Mucosa of descending colon (tissue), 3 donors: Measurements from ENCODE around the gene ZNF749. TPM values are rescaled to one million over a fixed set of nuclear protein-coding genes. Genes with fewer than 3 reads are reported as not detected.

ENCODE experiments used
- ATAC-seq: fragments of 200-7000 bp; cut with Tn5 transposase; one replicate; pipeline ENCODE4 v1.9.1; 2020; ENCODE audit warnings: mild to moderate bottlenecking, moderate library complexity
- DNase-seq, 3 donors: peaks; one replicate each; pipeline ENCODE4 v3.0.0-alpha.2; 2020
- H3K36me3 ChIP-seq: fragments of 200-600 bp; one replicate; pipeline ENCODE4 v1.8.0; 2021; ENCODE audit warnings: low read depth, mild to moderate bottlenecking
- H3K4me1 ChIP-seq: fragments of 200-600 bp; one replicate; pipeline ENCODE4 v1.8.0; 2021; ENCODE audit warnings: low read depth, mild to moderate bottlenecking
- H3K4me3 ChIP-seq: fragments of 200-600 bp; one replicate; pipeline ENCODE4 v1.8.0; 2021; ENCODE audit warnings: mild to moderate bottlenecking
- H3K9me3 ChIP-seq: fragments of 200-600 bp; one replicate; pipeline ENCODE4 v1.8.0; 2021; ENCODE audit warnings: mild to moderate bottlenecking
- intact Hi-C, 2 donors: fragments of 100-400 bp; cut with DNase I in 1 of 2; cut with micrococcal nuclease in 1 of 2; formaldehyde crosslinking; loops; one replicate each; pipeline versions ENCODE4 v1.11.0 to v1.11.1; 2022; cut with DNase I, micrococcal nuclease
- total RNA-seq, 3 donors: library from RNA; stranded (reverse); fragmentation: NEBNext Ultra II Directional in 2 of 3; extraction: Animal tissue kit (Norgen Biotek cat#: 25700) in 2 of 3; gene quantifications; one replicate each; pipeline versions ENCODE4 v1.2.1 to v1.2.4, GENCODE V29; 2021 to 2023
- TF ChIP-seq, protein P1 (sequence below): fragments of 200-600 bp; IDR thresholded peaks from one replicate; pipeline ENCODE4 v1.8.0; 2022; ENCODE audit warnings: antibody characterized with exemption, mild to moderate bottlenecking
- donor health status: DM: no; HTN: no; CAD: no; lungs with moderate emphysema.
- donor health status: DM: no; HTN: no; CAD: no.
- donor health status: DM: no; HTN: yes; CAD: no.

Gene ZNF749
- total RNA-seq, 3 donors from 2014 or later, result 4.7 to 8.7 (median 8.0) TPM

DNA sequence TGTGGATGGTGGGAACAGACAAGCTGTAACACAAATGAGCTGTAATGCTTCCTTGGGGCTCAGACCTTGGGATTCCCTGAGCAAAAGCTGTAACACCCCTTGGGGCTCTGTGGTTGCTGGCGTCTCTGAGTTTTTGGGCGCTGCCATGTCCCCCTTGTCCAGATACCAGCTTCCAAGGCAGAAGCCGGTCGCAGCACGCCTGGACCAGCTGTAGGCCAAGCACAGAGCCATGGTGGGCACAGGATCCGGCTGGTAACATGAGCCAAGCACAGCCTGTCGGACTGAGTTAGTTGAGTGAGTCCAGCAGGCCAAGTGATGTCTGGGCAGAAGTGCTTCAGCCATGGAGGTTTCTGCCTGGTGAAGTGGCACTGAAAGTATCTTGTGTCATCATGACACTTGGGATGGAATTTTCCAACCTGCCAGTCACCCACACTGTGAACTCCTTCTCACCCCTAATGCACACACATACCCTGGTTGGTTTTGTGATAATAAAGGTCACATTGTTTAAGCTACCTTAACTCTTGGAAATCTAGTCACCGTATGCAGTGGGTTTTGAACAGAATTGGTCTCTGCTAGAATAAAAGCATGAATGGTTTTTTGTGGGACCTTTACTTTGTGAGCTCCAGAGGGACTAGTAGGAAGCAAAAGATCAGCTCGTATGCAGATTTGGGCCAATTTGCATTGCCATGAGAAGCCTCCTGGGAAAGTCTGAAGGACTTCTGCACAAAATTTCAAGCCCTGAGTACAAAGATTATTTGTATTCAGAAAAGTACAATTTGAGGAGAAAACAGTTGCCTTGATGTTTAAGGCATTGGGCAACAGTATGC is 31.2 kb upstream of the ZNF749 start:
- no peaks in the 10 kb centered on the region for H3K4me1 ChIP-seq
- no peak overlapping the region for H3K4me3 ChIP-seq
- ATAC-seq (no peak), DNase-seq (no peak)
- H3K9me3 ChIP-seq, result peaks cover 42% of the 10 kb centered on the region
- H3K36me3 ChIP-seq, result no peaks in the 10 kb centered on the region
- TF ChIP-seq, protein P1, sequence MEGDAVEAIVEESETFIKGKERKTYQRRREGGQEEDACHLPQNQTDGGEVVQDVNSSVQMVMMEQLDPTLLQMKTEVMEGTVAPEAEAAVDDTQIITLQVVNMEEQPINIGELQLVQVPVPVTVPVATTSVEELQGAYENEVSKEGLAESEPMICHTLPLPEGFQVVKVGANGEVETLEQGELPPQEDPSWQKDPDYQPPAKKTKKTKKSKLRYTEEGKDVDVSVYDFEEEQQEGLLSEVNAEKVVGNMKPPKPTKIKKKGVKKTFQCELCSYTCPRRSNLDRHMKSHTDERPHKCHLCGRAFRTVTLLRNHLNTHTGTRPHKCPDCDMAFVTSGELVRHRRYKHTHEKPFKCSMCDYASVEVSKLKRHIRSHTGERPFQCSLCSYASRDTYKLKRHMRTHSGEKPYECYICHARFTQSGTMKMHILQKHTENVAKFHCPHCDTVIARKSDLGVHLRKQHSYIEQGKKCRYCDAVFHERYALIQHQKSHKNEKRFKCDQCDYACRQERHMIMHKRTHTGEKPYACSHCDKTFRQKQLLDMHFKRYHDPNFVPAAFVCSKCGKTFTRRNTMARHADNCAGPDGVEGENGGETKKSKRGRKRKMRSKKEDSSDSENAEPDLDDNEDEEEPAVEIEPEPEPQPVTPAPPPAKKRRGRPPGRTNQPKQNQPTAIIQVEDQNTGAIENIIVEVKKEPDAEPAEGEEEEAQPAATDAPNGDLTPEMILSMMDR, result no peak
- intact Hi-C loops, result no loop called here

DNA sequence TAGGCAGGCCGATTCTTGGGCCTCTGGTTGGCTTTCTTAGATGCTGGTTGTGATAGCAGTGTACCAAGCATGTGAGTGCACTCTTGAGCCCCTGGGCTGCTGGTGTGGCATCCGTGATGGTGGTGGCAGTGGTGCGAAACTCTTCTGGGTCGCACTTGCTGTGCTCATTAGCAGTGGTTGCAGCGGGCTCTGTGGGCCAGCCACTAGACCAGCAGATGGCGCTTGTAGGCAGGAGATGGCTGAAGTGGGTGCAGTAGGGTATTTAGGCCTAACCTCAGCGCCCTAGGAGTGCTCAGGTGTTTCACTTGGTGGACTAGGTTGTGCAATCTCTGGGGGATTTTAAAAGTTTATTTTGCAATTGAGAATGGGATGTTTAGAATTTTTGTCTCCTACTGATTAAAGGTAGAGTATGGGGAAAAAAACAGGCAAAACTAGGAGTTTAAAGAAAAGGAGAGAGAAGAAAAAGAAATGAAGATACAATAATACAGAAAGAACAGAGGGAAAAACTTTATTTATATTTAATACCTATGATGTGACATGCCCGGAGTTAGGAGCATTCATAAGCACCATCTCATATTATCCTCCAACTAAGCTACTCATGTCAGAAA is 28.5 kb upstream of the ZNF749 start:
- H3K4me3 ChIP-seq, result no peak overlapping the region
- intact Hi-C loops, result no loop called here
- TF ChIP-seq, protein P1, result peak; percentile 32
- H3K9me3 ChIP-seq, result peaks cover 21% of the 10 kb centered on the region
- DNase-seq (peak; percentile 45 to 80 (median 74)), ATAC-seq (peak; percentile 35)
- no peaks in the 10 kb centered on the region for H3K36me3 ChIP-seq
- peaks cover 2% of the 10 kb centered on the region for H3K4me1 ChIP-seq

DNA sequence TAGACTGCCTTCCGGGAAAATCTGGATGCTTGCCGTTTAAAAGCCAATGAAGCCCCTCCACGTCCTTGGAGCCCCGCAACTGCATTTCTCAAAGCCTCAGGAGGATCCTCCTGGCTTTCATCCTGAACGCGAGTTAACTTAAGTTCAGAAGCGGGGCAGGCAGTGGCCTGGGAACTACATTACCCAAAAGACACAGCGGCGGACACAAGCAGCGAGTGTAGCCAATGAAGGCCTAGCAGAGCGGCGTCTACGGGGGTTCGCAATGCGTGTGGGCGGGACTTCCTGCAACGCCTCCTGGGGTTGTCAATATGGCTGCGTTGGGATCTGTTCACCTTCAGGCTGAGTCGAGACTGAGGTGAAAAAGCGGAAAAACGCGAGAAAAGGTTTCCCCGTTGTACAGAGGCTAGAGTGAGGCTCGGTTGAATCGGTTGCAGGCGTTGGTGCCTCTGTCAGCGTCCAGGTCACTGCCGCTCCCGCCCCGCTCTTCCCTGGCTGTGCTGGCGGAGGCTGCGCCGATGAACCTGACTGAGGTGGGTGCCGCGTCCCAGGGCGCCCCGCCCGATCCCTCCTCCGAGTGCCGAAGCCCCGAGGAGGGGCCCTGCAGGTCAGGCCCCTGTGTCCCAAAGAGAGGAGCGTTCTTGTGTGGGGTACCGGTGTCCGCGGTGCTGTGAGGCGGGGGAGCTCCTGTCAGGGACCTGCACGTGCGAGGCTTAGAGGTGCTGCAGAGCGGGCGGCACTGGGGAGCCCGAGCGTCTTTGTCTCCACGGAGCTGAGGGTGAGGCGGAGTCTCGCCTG is 24.1 kb upstream of the ZNF749 start, which contains the start of gene ZNF17:
TSS of gene ZNF17 (plus strand) at position 285 of the 795 bp plus-strand sequence. CDS start 2,455 bp downstream, outside the sequence.
- Histone ChIP-seq H3K4me3 (peak within 1 kb of the TSS; percentile 50), H3K4me1 (peaks cover 9% of the 10 kb centered on the region), H3K36me3 (no peaks in the 10 kb centered on the region), H3K9me3 (peaks cover 5% of the 10 kb centered on the region)
- intact Hi-C loops, result no loop called here
- ATAC-seq (peak; percentile 100), DNase-seq (peak; percentile 92 to 97 (median 96))
- TF ChIP-seq, protein P1, result no peak

DNA sequence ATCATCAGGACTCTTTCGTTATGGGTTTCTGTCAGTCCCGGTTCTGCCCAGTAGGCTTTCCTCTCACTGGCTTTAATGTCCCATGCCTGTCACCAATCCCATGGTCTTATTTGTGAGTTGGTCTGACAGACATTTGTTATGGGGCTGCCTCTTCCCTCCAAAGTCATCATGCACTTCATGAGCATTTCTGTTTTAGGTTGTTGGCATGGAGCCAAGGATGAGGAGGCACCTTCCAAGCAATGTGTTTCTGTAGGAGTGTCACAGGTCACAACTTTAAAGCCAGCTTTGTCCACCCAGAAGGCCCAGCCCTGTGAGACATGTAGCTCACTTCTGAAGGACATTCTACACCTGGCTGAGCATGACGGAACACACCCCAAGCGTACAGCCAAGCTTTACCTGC is 15.7 kb upstream of the ZNF749 start:
- Histone ChIP-seq H3K4me3 (no peak overlapping the region), H3K36me3 (peaks cover 11% of the 10 kb centered on the region), H3K9me3 (peaks cover 87% of the 10 kb centered on the region), H3K4me1 (no peaks in the 10 kb centered on the region)
- intact Hi-C loops, result no loop called here
- no peak for DNase-seq
- TF ChIP-seq, protein P1, result no peak
- no peak for ATAC-seq

DNA sequence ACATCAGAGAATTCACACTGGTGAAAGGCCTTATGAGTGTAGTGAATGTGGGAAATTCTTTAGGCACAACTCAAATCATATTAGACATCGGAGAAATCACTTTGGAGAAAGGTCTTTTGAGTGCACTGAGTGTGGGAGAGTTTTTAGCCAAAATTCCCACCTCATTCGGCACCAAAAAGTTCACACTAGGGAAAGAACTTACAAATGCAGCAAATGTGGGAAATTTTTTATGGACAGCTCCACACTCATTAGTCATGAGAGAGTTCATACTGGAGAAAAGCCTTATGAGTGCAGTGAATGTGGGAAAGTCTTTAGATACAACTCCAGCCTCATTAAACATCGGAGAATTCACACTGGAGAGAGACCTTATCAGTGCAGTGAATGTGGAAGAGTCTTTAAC is 14.1 kb upstream of the ZNF749 start:
- Histone ChIP-seq H3K4me3 (no peak overlapping the region), H3K36me3 (peaks cover 11% of the 10 kb centered on the region), H3K4me1 (no peaks in the 10 kb centered on the region), H3K9me3 (peaks cover 98% of the 10 kb centered on the region)
- TF ChIP-seq, protein P1, result no peak
- ATAC-seq, result no peak
- intact Hi-C loops, result no loop called here
- no peak for DNase-seq
